CD4-positive, alpha-beta T cell treated with Interleukin-6 for 4 hours (primary cell): ENCODE results near the gene TAS2R9.
"Not testable (repeated sequence)": the region's sequence is repeated elsewhere in the genome, so short reads cannot be mapped to it uniquely, and the experiment has no call there.

Source experiments
- DNase-seq: peaks from one replicate; pipeline ENCODE4 v3.0.0-alpha.2; 2020; ENCODE audit warnings: mixed read lengths

TAS2R9 gene, protein sequence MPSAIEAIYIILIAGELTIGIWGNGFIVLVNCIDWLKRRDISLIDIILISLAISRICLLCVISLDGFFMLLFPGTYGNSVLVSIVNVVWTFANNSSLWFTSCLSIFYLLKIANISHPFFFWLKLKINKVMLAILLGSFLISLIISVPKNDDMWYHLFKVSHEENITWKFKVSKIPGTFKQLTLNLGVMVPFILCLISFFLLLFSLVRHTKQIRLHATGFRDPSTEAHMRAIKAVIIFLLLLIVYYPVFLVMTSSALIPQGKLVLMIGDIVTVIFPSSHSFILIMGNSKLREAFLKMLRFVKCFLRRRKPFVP

DNA sequence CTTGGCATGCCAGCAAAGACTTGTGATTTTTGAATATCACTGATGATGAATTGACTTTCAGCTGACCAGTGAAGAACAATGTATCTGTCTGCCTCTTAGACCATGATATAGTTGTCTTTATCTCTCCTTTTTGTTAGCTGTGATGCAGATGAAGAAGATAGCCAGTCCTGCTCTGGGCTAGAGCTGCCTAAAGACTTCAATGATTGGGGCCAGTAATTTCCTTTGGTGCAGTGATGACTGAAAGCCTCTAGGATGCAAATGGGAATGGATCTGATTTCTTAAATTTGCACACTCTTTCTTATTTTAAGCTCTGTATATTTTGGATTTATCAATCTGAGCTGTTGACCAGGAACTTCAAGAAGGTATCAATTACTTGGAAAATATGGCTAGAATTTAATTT lies at the start of gene TAS2R9:
Gene TAS2R9, minus strand, starts transcription at position 101 of the 400 bp plus-strand sequence. Its CDS starts 93 bp downstream, at position 8.
- no peak for DNase-seq

DNA sequence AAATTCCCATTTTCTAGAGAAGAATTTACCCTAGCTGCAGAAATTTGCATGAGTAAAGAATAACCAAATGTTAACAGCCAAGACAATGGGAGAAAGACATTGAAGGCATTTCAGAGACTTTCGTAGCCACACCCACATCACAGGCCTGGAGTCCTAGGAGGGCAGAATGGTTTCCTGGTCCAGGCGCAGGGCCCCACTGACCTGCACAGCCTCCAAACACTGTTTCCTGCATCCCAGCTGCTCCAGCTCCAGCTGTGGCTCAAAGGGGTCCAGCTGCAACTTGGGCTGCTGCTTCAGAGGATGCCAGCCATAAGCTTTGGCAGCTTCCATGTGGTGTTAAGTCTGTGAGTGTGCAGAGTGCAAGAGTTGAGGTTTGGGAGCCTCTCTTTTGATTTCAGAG lies 45.8 kb upstream of the TAS2R9 start:
- DNase-seq: no peak

DNA sequence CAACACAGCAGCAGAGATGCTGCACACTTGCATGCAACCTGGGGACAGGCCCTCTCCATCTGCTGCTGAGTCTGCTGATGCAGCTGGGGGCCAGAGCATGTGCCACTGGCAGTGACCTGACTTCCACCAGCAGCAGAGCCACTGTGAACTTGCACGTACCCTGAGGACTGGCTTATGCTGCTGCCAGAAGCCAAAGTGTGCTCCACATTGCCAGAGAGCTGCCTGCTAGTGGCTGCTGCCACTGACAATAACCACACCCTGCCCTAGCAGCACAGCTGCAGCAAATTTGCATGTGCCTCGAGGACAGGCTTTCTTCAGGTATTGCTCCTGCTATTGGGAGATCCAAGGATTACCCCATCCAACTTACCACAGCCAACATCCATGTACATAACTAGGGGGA lies 43.8 kb upstream of the TAS2R9 start:
- no peak for DNase-seq

GRCh38 chr12:10851243-10851858 lies 41.4 kb upstream of the TAS2R9 start:
- no peak for DNase-seq

- DNase-seq: no peak
These were observed 39.5 kb upstream of the TAS2R9 start, which contains the start of gene PRR4 for GRCh38 chr12:10849425-10849878. Gene PRR4, minus strand, starts transcription at chr12:10849475. Its CDS starts 38 bp downstream, at chr12:10849437.

- DNase-seq: no peak
These were observed 37.8 kb upstream of the TAS2R9 start for GRCh38 chr12:10847744-10848143.

- DNase-seq: no peak
These were observed 32.9 kb upstream of the TAS2R9 start for GRCh38 chr12:10842862-10843261.

GRCh38 chr12:10838461-10838860 lies 28.5 kb upstream of the TAS2R9 start:
- DNase-seq: no peak

DNA sequence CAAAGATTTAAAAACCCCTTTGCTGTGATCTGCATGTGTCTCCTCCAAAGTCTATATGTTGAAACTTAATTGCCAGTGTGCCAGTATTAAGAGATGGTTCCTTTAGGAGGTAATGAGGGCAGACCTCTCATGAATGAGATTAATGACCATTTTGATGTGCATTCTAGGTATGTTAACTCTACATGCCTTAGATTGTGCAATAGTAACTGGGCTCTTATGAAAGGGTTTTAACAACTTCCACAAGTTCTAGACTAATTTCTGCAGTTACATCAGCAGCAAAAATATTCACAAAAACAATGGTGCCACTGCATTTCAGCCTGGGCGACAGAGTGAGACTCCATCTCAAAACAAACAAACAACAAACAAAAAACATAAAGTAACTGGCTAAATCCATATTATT lies 20.0 kb upstream of the TAS2R9 start:
- no peak for DNase-seq

DNA sequence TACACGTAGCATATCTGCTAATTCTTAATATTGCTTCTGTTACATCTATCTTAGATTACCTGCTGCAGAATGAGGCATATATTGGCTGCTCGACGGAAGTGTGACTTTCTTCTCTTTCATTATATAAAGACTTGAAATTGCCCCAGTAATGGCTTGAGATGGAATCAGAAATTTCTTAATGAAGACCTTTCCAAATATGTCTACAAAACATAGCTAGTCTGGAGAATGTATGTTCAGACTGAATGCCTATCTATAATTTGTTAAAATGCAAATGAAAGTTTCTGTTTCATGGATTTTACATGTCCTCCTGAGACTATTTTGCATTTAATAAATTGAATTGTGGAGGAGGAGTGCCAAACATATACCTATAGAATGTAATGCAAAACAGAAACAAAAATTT lies 16.3 kb upstream of the TAS2R9 start, which contains the start of gene TAS2R10:
Gene TAS2R10, minus strand, starts transcription at position 101 of the 400 bp plus-strand sequence. Its CDS starts 89 bp downstream, at position 12.
- DNase-seq: no peak

- DNase-seq: no peak
These were observed 15.0 kb upstream of the TAS2R9 start for GRCh38 chr12:10824957-10825356.

DNA sequence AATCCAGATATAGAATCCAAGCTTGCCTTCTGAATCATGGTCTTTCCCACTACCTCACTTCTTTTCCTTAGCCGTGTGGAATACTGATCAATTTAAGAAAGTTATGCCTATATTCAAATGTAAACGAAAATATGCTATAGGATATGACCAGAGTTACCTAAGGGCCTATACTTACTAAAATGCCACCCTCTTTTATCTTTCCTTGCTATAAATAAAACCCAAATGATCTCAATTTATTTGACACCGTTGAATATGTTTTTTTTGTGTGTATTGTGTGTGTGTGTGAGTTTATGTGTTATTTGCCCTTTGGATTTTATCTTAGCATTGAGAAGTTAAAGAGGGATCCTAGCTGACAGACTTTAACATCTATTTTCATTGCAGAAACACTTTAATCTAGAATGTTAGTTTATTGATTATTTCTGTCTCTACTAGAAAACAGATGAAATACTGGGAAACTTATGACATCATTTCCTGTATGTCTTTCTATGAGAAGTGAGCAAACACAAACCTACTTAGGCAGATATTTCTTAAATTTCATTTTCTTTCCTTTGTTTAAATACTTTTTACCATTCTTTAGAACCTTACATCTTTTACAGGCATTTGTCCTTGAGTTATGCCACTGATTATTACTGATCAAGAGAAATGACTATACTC lies 2.0 kb upstream of the TAS2R9 start:
- DNase-seq: no peak

DNA sequence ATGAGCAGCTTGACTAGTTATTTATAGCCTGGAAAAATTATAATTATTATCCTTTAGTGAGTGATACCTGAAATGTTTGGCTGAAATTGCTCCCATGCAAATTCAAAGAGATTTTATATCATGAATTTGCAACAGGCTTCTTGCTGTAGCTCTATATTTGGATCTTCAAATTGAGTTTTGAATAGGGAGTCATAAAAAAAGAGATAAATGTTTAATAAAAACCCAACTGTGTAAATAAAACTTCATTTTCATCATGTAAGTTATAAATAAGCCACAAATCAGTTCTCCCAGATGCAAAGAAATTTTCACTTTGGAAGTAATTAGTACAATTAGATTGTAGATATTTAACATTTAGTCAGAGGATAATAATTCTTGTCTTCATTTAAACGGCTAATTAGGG lies 2.8 kb downstream of the TAS2R9 start, which contains the start of gene TAS2R8:
Gene TAS2R8, minus strand, starts transcription at position 101 of the 400 bp plus-strand sequence. CDS start 306 bp downstream, outside the sequence.
- DNase-seq: no peak

- DNase-seq: no peak
These were observed 7.4 kb downstream of the TAS2R9 start, which contains the start of gene TAS2R7 for GRCh38 chr12:10802587-10802986. Gene TAS2R7, minus strand, starts transcription at chr12:10802627. Its CDS starts 57 bp downstream, at chr12:10802570.

DNA sequence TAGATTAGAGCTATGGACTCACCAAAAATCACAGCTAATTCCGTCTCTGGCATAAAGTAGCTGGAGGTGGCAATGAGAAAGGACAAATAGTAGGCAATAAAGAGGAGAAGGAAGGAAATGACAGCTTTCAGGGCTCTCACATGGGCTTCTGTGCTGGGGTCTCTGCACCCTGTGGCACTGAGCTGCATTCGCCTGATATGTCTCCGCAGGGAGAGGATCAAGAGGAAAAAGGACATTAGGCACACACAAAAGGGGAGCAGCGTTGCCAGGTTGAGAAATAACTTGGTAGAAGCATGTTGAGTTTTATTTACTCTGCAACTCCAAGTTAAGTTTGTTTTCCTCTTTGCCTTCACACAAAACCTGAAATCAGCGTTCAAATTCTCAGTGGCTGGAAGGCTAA lies 8.2 kb downstream of the TAS2R9 start:
- no peak for DNase-seq

- no peak for DNase-seq
These were observed 15.7 kb downstream of the TAS2R9 start for GRCh38 chr12:10794222-10794621.

DNA sequence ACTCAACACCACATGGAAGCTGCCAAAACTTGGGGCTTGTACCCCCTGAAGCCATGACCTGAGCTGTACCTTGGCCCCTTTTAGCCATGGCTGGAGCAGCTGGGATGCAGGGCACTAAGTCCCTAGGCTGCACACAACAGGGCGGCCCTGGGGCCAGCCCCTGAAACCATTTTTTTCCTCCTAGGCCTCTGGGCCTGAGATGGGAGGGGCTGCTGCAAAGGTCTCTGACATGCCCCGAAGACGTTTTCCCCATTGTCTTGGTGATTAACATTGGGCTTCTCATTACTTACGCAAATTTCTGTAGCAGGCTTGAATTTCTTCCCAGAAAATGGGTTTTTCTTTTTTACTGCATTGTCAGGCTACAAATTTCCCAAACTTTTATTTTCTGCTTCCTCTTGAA lies 18.2 kb downstream of the TAS2R9 start:
- DNase-seq: not testable (repeated sequence)

DNA sequence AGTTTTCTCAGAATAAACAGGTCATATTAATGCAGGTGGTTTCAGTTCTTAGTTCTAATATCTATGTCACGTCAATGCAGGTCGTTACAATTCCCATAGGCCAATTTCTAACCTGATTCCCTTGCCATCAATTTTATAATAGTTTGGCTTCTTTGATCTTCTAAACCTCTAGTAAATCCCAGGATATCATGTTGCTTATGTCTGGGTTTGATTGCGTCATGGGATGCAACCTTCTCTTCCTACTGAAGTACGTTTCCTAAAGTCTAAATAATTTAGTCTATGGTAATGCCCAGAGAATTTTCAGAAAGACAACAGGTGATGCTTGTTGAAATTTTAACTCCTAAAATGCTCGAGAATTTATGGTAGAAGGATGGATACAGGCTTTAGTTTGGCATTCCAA lies 26.7 kb downstream of the TAS2R9 start:
- no peak for DNase-seq

DNA sequence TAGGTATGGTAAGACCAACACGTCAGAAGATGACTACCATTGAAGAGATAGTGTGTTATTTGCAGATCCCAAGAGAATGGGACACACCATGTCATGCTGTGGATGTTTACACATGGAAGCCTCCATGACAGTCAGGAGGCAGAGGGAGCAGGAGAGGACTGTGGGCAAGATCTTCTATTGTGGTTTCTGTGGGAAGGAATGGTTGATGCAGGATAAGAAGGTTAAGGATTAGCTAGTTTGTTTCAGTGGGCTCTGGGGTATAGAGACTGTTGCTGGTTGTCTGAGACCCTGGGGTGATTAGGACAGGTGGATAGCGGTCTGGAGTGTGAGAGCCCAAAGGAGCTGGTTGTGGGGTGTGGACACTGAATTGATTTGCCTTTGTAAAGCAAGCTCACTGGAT lies 30.9 kb downstream of the TAS2R9 start:
- DNase-seq: no peak

DNA sequence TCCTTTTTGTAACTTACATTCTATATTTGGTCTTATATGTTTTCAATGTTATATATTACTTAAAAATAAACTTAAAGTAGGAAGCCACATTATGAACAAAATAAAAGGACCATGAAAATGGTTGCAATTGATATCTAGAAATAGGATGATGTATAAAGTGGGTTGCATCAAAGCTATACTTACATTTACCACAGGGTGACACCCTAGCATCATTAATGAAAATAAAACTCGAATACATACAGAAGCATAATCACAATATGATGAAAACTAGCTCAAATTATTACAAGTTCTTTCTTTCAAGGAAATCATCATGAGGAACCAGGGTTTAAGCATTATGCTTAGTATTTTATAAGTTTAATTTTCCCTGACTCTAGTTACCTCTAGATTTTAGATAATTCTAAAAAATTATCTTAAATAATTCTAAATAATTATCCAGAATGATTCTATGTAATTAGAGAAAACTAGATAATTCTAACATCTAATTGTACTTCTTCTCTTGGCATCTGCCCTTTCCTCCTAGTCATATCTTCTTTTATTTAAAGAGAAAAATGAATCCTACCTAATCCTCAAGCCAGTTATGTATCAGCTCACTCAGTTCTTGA lies 38.7 kb downstream of the TAS2R9 start:
- no peak for DNase-seq

GRCh38 chr12:10759657-10760056 lies 50.3 kb downstream of the TAS2R9 start:
- no peak for DNase-seq
